KG1 (cell line): ENCODE results near the gene MACF1.
"Not testable (repeated sequence)": the region's sequence is repeated elsewhere in the genome, so short reads cannot be mapped to it uniquely, and the experiment has no call there.

Experiments used
- DNase-seq: peaks from one replicate; lab custom pipeline; 2025; lab: John Stamatoyannopoulos, UW

MACF1 gene, protein sequence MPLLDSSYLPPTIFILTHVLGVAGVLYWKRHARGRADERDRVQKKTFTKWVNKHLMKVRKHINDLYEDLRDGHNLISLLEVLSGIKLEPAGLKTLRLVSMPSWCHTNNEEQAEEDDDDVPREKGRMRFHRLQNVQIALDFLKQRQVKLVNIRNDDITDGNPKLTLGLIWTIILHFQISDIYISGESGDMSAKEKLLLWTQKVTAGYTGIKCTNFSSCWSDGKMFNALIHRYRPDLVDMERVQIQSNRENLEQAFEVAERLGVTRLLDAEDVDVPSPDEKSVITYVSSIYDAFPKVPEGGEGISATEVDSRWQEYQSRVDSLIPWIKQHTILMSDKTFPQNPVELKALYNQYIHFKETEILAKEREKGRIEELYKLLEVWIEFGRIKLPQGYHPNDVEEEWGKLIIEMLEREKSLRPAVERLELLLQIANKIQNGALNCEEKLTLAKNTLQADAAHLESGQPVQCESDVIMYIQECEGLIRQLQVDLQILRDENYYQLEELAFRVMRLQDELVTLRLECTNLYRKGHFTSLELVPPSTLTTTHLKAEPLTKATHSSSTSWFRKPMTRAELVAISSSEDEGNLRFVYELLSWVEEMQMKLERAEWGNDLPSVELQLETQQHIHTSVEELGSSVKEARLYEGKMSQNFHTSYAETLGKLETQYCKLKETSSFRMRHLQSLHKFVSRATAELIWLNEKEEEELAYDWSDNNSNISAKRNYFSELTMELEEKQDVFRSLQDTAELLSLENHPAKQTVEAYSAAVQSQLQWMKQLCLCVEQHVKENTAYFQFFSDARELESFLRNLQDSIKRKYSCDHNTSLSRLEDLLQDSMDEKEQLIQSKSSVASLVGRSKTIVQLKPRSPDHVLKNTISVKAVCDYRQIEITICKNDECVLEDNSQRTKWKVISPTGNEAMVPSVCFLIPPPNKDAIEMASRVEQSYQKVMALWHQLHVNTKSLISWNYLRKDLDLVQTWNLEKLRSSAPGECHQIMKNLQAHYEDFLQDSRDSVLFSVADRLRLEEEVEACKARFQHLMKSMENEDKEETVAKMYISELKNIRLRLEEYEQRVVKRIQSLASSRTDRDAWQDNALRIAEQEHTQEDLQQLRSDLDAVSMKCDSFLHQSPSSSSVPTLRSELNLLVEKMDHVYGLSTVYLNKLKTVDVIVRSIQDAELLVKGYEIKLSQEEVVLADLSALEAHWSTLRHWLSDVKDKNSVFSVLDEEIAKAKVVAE (N-terminal part only)

DNA sequence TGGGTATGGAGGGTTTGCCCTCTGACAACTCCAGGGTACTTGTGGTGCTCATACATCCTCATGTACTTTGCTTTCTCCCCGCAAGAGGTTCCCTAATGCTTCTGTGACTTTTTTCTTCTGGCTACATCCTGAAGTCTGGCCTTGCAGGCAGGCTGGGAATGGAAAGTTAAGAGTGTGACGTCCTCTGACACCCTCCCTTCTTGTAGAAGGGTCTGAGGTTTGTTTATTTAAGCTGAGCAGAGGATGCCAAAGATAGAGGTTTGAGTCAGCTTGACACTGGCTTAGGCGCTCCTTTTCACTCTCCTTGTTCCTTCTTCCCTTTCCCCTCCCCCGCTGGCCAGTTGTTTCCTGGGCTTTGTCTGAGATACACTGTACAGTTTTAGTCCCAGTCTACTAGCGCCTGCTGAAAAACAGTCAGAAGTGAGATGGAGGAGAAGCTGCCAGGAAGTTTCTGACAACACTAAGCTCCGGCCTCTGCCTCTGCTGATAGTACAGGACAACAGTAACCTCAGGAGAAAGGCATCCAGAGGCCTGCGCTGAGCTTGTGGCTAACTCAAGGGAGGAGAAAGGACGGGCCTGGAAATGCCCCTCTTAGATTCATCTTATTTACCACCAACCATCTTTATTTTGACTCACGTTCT is at the start of gene MACF1:
Gene MACF1 (plus strand): TSS at position 255 of the 641 bp plus-strand sequence. CDS start 328 bp downstream, at position 583.
- no peak for DNase-seq

DNA sequence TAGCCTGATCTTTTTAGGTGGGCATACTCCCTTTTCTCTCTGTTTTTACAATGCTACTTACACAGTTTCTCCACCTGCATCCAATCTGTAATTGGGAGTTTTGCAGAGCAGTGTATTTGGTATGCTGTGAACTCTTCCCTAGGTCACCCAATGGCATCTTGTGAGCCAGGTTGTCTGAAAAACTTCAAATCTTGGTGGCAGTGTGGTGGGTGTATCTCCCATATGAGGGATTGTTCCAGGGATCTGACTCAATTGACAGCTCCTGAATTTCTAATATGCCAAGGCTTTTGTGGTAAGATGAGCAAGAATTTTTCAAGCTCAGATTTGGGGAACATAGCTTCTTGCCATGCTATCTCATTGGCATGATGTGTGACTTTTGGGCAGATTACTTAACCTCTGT is 47.2 kb upstream of the MACF1 start:
- no peak for DNase-seq

DNA sequence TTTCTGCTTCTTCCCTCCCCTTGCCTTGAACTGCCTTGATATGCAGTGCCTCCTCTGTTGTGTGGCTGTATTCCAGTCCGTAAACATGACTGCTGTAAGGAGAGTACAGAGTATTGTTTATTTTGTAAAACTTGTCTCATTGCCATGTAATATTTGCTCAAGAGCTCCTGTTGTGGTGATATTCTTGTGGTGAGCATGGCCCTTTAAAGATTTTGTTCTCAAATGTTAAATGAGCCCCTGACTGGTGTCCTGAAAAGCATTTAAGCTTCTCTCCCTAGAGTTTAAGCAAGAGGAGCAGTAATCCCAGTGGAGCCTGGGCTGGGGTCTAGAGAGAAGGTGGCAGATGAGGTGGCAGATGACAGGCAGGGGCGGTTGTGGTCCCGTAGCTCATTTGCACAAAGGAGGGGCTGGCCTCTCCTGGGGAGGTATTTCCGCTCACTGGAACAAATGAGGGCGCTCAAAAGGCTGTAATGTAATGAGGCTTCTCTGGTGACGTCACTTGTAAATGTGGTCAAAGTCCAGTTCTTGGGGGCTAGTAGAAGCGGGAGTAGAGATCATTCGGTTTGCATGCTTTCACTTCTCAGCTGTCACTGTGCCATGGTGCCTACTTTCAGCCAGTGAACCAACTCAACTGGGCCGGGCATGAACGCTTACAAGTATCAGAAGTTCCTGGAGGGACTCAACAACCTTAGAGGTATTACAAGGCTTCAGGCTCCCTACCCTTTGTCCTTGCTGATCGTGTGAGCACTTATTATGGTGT is 46.0 kb upstream of the MACF1 start:
- DNase-seq: no peak

DNA sequence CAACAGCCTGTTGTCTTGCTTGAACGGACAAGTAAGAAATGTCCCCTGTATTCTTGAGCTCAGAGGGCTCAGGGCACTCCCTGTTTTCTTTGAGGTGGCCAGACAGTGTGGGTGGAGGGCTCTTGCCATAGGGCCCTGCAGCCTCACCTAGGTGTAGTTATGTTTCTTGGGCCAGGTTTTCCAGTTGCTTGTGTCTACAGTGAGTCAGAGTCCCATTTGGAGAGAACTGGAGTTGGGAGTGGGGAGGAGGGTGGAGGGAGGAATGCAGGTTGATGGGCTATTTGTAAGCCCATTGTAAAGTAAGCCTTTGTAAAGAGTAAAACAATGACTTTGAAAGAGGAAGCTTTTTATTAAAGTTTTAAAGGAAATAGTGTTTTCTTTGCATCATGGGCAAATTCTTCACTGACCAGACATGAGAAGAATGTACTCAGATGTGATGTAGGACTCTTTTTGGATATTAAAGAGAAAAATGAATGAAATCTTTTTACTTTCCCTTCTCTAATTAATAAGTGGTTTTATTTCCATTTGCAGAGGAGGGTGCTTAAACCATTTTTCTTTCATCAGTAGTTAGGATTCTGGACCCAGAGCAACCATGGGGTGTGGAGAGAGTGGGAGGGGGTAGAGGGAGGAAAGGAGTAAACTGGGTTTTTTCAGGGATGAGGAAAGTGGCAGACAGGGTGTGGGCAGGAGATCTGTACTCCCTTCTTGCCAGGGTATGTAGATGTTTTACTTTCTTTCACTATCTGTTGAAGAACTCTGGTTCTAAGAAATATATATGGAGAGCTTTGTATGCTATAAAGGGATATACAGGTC is 45.1 kb upstream of the MACF1 start:
- DNase-seq: no peak

DNA sequence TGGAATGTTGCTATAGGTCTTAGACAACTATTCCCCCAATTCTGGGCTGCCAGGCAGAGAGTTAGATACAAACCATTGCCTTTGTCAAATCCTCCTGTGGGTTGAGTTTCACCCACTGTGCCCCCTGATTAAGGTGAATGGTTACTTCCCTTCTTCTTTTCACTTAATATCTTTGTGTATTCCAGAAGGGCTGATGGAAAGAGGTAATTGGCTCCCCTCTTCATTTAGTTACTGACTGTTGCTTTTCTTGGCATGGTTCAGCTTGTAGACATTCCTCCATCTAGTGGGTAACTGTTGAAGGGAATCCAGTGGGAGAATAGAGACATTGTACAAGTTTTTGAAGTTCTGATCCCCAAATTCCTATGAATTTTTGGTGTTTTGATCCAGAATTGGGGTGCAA is 43.8 kb upstream of the MACF1 start:
- no peak for DNase-seq

DNA sequence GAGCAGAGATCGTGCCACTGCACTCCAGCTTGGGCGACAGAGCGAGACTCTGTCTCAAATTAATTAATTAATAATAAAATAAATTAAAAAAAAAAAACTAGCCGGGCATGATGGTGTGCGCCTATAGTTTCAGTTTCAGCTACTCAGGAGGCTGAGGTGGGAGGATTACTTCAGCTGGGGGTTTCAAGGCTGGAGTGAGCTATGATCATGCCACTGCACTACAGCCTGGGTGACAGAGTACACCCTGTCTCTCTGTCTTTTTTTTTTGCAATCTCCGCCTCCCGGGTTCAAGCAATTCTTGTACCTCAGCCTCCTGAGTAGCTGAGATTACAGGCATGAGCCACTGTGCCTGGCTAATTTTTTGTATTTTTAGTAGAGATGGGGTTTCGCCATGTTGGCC is 42.7 kb upstream of the MACF1 start:
- not testable (repeated sequence) for DNase-seq

DNA sequence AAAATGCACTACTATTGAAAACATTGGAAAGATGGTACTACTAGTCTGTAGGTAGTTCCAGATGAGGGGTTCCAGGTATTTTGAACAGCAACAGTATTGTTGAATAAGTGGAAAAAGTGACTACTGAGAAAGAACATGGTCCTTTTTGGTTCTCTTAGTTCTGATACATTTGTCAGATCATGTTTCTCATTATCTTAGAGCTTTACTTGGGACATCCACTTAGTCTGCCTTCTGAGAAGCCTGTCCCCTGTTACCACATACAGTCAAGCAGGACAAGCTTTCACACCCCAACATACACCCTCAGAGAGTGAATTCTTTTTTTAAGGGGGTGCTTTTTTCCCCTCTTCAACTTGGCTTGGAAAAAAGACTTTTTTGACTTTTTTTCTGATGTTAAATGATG is 41.0 kb upstream of the MACF1 start:
- DNase-seq: no peak

DNA sequence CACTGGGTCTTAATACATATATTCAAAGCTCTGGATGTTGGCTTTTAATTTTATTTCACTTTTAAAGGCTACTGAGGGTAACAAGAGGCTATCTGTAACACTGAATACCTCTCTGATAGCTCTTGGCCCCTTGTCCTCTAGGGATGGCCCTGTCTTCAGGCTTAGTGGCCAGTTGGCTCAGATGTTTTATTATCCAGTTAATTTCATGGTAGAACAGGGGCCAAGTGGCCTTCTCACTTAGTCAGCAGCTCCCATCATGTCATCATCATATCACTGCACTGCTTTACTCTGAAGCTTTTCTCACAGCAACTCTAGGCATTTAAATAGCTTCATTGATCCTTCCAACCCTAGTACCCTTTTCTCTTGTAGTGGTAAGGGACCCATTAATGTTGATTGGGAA is 40.2 kb upstream of the MACF1 start:
- no peak for DNase-seq

DNA sequence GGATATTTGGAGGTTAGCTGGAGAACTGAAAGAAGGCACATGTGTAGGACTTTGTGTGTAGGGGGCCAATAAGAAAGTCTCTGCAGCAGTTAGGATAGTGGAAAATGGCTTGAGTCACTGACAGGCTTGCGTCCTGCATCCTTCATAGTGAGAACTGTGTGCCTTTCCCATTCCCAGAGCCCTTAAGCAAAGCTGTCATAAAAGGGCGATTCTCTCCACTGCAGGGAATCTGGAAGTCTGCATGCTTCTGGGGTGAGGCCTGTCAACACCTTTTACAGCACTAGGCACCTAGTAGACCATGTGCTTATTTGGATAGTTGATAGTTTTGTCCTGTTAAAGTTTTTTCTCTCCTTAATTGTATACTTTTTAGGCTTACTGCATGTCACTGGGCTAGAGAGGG is 39.4 kb upstream of the MACF1 start:
- no peak for DNase-seq

DNA sequence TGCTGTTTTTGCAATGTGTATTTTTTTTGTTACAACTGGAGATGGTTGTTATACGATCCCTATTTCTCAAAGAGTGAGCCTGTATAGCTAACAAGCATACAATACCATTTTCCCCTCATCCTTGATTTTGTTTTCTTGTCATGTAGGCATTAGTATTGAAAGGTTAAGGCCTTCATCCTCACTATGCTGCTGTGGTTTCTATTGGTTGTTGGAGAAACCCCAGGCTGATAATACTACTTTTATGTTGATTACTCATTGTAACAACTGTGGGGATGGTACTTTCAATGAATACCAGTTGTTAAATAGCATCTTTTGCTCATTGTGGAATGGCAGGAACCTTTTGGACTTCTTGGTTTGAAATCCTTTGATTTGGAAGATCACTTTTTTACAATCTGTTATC is 39.0 kb upstream of the MACF1 start:
- DNase-seq: no peak

DNA sequence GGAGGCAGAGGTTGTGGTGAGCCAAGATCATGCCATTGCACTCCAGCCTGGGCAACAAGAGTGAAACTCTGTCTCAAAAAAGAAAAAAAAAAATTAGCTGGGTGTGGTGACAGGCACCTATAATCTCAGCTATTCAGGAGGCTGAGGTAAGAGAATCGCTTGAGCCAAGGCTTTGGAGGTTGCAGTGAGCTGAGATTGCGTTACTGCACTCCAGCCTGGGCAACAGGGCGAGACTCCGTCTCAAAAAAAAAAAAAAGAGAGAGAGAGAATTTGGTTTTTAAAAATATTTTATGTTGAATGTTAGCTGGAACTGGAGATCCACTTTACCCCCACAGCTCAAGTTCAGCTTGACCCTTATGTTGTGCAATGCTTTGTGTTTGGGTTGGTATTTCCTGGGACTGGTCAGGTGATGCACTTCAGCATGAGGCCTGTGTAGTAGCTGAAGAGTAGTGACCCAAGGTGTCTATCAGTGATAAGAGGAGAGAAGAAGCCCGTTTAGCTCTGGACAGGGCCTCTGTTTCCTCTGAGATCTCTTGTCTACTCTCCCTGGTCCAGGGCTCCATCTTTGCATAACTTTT is 36.8 kb upstream of the MACF1 start:
- no peak for DNase-seq

DNA sequence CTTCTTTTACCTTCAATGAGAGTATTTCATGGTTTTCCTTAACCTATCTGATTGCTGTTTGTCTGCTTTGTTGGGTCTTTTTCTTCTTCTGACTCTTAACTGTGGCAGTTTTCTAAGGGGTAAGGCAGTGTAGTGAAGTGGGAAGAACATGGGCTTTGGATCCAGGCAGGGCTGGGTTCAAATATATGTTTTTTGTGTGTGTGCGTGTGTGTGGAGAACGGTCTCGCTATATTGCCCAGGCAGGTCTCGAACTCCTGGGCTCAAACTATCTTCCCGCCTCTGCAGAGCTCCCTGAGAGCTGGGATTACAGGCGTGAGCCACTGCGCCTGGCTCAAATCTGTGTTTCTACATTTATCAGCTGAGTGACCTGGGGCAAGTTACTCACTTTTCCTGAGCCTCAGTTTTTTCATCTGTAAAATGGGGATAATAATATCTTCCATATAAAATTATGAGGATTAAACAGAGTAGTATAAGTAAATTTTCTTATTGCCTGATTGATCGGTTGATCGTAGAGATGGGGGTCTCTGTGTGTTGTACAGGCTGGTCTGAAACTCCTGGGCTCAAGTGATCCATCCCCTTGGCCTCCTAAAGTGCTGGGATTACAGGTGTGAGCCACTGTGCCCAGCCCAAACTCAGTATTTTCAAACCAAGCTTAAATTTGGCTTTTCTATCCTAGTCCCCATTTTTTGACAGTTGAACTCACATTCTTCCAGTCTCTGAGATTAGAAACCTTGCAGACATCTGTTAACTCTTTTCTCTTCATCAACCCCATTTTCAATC is 36.0 kb upstream of the MACF1 start:
- DNase-seq: no peak

DNA sequence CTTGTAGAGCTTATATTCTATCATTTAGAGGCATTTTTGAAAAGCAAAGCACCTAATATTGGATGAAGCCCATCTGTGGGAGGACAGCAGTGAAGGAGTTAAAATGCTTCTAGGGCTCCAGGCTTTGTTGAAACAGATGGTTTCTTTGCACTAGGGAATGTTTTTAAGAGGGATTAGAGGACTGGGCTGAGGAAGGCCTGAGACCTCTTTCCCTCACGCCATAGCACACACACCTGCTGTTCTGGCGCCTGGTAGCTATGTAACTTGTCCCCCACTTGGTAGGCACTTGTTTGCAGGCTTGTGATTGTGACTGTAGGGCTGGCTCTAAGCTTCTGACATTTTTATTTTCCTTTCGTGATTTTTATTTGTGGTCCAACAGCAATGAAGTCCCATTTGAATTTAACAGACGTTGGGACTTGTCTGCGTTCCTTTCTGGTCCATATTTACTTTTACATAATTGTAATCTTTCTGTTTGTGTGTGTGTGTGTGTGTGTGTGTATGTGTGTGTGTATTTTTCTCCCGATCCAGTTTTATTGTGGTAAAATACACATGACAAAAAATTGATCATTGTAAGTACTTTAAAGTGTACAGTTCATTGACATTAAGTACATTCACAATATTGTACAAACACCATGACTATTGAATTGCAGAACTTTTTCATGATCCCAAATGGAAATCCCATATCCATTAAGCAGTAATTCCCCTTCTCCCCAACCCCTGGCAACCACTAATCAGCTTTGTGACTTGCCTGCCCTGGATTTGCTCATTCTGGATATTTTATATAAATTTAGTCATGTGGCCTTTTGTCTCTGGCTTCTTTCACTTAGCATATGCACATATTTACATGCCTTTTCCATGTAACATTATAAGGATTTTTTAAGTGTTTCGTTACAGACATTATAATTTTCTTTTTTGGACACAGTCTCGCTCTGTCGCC is 33.5 kb upstream of the MACF1 start:
- no peak for DNase-seq

DNA sequence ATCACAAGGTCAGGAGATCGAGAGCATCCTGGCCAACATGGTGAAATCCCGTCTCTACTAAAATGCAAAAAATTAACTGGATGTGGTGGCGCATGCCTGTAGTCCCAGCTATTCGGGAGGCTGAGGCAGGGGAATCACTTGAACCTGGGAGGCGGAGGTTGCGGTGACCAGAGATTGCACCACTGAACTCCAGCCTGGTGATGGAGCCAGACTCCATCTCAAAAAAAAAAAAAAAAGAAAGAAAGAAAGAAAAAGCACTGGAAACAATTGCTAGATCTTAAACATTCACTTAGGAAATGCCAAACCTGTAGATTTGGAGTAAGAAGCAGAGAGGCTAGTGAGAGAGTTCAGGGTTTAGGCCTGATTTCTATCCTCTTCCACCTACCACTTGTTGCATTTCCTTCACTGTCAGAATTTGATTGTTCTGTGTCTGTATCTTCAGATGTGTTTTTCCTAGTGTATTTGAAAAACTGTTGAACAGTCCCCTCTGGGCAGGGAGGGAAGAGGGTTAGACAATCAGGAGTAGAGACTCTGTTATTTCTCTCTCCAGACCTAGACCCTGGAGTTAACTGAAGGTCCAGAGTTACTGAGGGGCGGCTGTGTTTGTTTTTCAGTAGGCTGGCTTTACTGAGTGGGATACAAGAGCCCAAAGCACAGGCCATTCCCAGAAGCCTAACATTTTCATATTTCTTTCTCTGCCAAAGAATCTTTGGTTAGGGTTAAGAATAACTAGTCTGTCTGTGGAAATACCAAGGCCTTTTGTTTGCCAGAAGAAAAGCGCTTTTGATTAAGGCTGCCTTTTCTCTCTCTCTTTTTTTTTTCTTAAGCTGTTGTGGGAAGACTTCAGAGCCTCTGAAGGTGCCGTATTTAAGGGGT is 31.1 kb upstream of the MACF1 start:
- no peak for DNase-seq

DNA sequence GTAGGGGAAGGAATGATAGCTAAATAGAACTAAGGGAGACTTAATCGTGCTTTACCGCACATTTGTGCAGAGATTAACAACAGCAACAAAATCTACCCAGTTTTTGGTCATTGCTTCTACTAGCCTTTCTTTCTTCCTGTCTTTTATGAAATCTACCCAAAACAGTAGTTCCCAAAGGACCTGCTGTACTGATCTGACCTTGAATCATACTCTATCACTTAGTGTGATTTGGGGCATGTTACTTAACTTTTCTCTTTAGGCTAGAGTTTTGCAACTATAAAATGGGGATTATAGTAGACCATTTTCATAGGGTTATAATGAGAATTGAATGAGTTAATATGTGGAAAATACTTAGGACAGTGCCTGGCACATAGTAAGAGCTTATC is 30.5 kb upstream of the MACF1 start:
- no peak for DNase-seq

DNA sequence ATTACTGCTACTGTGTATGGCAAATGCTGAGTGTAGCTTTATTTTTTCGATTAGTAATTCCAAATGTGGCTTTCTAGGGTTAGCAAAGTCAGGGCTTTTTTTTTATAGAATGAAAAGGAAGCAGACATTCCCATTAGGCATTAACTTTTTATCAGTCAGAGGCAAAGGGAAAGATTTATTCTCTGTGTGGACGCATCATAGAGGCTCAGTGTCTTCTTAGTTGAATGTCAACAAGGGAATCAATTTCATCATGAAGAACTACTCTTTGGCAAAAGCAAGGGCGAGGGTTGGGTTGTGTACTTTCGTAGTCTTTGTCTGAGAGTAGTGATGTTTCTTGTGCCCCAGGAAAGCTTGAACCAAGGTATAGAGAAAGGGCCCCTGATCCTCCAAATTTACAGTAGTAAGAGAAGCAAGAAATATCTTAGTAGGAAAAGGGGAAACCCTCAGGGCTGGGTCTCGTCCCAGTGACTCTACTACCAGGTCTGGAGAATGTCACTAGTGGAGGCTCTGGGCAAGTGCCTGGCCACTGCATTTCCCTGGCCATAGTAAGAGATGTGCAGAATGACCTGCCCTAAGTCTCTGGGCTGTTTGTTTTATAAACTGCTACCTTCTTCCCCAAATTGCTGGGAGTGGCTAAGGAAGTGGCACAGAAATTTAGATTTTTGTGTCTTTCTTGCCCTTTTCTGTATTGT is 30.0 kb upstream of the MACF1 start:
- no peak for DNase-seq
